Erythroblast (primary cell): ENCODE data around the gene KCTD21.

ENCODE experiments used
- GATA1 ChIP-seq: IDR thresholded peaks from 2 replicates; pipeline ENCODE4 v1.6.1; 2011; ENCODE audit warnings: low read depth, mild to moderate bottlenecking, control low read depth, low read length, moderate library complexity
- POLR2A ChIP-seq: IDR thresholded peaks from 2 replicates; pipeline ENCODE4 v1.6.1; 2011; ENCODE audit warnings: mild to moderate bottlenecking, low read length

DNA sequence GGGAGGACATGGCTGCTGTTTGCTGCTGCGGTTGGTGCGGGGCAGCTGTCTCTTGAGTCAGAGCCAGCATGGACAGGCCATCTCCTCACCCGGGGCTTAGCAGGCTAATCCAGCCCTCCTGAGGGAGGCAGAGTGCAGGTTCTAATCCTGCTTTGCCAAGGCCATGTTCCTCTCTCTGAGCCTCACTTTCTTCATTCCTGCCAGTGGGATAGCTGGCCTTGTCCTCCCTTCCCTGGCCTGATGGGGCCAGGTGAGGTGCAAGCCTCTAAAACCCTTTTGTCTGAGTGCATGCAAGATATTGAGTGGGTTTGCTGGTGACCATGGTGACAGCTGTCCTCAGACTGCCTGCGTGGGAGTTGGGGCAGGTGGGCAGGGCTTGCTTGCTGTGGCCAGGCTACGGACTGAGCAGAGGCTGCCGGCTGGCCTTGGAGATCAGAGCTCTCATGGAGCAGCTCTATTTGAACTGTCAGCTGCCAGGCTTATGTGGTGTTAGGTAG is 3.8 kb upstream of the KCTD21 start:
- TF ChIP-seq POLR2A (no peak), GATA1 (no peak)
